Thoracic aorta (tissue), 2 donors: ENCODE data around the gene RPP21. TPM values are rescaled to one million over a fixed set of nuclear protein-coding genes. Genes with fewer than 3 reads are reported as not detected.

Experiments used
- ATAC-seq: fragments of 150-250 bp; one replicate; pipeline ENCODE4 v1.8.0; 2017; ENCODE audit warnings: low read depth; ENCODE audit not compliant: insufficient number of reproducible peaks, low FRiP score
- DNase-seq: peaks from one replicate; pipeline ENCODE4 v3.0.0-alpha.2; 2020; ENCODE audit warnings: low spot score
- H3K27ac ChIP-seq, 2 donors: fragments of 200-600 bp; sonication (generic); 1 replicate in 1 of 2; 2 replicates in 1 of 2; pipeline ENCODE4 v1.5.1; 2016; ENCODE audit warnings: mild to moderate bottlenecking in 2 of 2, moderate library complexity in 2 of 2
- H3K27me3 ChIP-seq: fragments of 200-600 bp; sonication (generic); replicated peaks from 2 replicates; pipeline ENCODE4 v1.6.0; 2016; ENCODE audit warnings: mild to moderate bottlenecking; ENCODE audit not compliant: insufficient read depth
- H3K36me3 ChIP-seq: fragments of 200-600 bp; sonication (generic); one replicate; pipeline ENCODE4 v1.5.1; 2016
- H3K4me1 ChIP-seq, 2 donors: fragments of 200-600 bp; sonication (generic); 1 replicate in 1 of 2; 2 replicates in 1 of 2; pipeline versions ENCODE4 v1.5.1 to v1.6.0; 2016; ENCODE audit warnings: low read depth in 2 of 2, mild to moderate bottlenecking in 1 of 2; ENCODE audit not compliant: control insufficient read depth in 1 of 2
- H3K4me3 ChIP-seq: fragments of 200-600 bp; sonication (generic); 2 replicates; pipeline ENCODE4 v1.5.1; 2016; ENCODE audit warnings: mild to moderate bottlenecking
- H3K9me3 ChIP-seq: fragments of 200-600 bp; sonication (generic); 2 replicates; pipeline ENCODE4 v1.5.1; 2016
- total RNA-seq, 2 donors: library from RNA; depleted of rRNA; stranded (reverse); fragments of >200 nt; gene quantifications; one replicate each; pipeline versions ENCODE4 v1.1.0 to v1.2.3, GENCODE V29; 2016
- TF ChIP-seq, protein P1 (sequence below): fragments of 200-600 bp; sonication (generic); IDR thresholded peaks from one replicate; pipeline ENCODE4 v1.5.1; 2019; ENCODE audit warnings: antibody characterized with exemption

Gene RPP21
- total RNA-seq, 2 donors from 2014 or later: 20.8 to 49.7 TPM

DNA sequence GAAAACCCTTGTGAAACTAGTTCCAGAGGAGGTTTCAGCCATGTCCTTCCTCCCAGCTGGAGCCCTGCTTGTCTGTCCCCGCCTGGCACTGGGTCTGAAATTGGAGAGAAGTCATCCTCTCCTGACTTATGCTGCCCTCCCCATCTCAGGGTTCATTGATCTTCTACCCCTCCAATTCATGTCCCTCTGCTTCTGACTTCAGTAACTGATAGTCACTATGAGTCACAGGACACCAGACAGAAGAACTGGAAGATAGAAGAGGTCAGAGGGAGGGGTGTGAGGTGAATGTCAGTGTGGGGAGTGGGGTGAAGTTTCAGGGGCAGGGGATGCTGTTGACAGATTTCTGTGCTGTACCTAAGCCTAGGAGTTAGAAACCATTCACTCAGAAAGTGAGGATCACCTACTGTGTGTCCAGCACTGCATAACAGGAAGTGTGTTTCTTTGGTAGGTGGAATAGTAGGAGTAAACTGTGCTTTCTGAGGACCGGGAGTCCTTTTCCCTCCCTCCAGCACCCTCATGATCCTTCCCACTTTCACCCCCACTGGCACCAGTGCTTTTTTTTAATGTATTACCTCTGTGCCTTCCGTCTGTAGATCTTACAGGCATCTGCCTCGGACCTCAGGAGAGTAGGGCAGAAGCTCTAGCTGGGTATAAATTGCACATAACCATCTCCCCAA lies 627 bp upstream of the RPP21 start:
- Histone ChIP-seq H3K36me3 (peaks cover 13% of the 10 kb centered on the region), H3K27ac (peak overlapping the region; percentile 81 to 90)
- no peak for ATAC-seq

DNA sequence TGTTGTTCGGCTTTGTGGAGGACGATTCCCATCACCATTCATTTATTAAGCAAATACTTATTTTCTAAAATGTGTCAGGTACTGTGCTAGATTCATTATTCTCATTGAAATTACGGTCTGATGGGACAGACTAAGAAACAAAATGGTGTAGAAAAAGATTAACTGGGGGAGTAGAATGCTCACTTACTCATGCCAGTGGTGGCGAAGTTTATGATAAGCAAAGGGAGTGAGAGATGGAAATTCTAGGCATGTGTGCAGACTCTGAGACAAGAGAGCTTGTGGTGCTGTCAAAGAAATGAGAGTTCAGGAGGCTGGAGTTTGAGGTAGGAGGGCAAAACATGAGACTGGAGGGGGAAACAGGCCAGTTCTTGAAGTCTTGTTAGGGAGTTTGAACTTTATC lies 896 bp downstream of the RPP21 start:
- Histone ChIP-seq H3K4me3 (peak overlapping the region; percentile 94), H3K4me1 (peaks cover 2 to 13% of the 10 kb centered on the region in 2 donors), H3K9me3 (no peaks in the 10 kb centered on the region), H3K36me3 (peaks cover 7% of the 10 kb centered on the region), H3K27ac (no peak overlapping the region), H3K27me3 (no peaks in the 10 kb centered on the region)
- TF ChIP-seq, protein P1, sequence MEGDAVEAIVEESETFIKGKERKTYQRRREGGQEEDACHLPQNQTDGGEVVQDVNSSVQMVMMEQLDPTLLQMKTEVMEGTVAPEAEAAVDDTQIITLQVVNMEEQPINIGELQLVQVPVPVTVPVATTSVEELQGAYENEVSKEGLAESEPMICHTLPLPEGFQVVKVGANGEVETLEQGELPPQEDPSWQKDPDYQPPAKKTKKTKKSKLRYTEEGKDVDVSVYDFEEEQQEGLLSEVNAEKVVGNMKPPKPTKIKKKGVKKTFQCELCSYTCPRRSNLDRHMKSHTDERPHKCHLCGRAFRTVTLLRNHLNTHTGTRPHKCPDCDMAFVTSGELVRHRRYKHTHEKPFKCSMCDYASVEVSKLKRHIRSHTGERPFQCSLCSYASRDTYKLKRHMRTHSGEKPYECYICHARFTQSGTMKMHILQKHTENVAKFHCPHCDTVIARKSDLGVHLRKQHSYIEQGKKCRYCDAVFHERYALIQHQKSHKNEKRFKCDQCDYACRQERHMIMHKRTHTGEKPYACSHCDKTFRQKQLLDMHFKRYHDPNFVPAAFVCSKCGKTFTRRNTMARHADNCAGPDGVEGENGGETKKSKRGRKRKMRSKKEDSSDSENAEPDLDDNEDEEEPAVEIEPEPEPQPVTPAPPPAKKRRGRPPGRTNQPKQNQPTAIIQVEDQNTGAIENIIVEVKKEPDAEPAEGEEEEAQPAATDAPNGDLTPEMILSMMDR: no peak
- DNase-seq: no peak
- ATAC-seq: no peak

More for the DNA sequence above, 627 bp upstream of the RPP21 start:
- Histone ChIP-seq H3K27me3 (no peaks in the 10 kb centered on the region), H3K4me1 (peaks cover 2 to 13% of the 10 kb centered on the region in 2 donors), H3K4me3 (peak overlapping the region; percentile 94), H3K9me3 (no peaks in the 10 kb centered on the region)
- TF ChIP-seq, protein P1: no peak
- DNase-seq: no peak

DNA sequence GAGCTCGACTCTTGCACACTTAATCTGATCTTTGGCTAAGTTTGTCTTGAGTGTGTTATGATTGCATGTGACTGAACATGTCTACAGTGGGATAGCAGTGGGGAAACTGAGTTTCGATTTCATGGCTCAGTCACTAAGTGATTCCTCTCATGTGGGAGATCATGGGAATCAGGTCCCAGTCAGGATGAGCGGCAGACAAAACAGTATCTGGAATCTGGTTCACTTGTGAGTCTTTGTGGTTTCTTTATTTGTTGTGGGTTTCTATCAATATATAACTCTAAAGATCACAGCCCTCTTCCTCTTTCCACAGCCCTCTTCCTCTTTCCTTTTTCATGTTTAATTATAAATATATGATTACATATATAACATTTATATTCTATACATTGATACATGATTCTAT lies 4.0 kb downstream of the RPP21 start:
- DNase-seq: no peak
- Histone ChIP-seq H3K27me3 (no peaks in the 10 kb centered on the region), H3K4me1 (peaks cover 2 to 13% of the 10 kb centered on the region in 2 donors), H3K9me3 (no peaks in the 10 kb centered on the region), H3K4me3 (no peak overlapping the region), H3K36me3 (no peaks in the 10 kb centered on the region), H3K27ac (no peak overlapping the region)
- ATAC-seq: no peak
- TF ChIP-seq, protein P1: no peak

DNA sequence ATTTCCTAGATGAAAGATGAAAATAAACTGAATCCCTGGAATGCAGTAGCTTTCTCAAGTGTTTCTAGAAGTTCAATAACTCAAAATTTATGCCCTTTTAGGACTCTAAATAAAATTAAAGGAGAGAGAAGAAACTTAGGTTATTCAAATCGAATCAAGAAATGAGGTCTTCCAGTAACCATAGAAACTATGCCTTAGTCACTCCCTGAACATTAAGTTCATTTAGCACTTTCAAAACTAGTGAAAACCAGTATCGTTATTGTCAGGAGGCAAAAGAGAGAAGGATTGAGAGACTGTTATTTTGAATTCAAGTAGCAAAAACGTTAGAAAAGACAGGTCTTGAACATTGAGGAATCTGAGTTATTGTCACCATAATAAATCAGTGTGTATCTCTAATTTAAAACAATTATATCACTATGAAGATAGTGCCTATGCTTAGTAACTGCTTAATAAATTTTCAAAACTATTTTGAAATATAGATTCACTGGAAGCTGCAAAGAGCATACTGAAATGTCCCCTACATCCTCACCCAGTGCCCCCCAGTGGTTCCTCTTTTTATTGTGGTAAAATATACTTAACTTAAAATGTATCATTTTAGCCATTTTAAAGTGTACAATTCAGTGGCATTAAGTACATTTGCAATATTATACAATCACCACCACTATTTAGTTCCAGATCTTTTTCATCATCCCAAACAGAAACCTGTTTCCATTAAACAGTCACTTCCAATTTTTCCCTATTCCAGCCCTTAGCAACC lies 4.6 kb downstream of the RPP21 start:
- no peak for ATAC-seq

DNA sequence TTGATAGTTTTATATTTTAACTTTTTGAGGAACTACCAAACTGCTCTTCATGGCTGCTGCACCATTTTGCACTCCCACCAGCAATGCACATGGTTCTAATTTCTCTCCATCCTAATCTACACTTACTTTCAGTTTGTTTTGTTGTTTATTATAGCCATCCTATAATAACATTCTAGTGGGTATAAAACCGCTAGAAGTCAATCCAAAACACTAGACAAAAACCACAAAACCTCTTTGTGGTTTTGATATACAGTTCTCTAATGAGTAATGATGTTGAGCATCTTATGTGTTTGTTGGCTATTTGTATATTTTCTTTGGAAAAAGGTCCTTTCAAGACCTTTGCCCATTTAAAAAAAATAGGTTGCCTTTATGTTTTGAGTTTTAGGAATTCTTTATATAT lies 5.6 kb downstream of the RPP21 start:
- Histone ChIP-seq H3K27ac (no peak overlapping the region), H3K27me3 (no peaks in the 10 kb centered on the region), H3K4me1 (peaks cover 2 to 10% of the 10 kb centered on the region in 2 donors), H3K9me3 (no peaks in the 10 kb centered on the region), H3K36me3 (no peaks in the 10 kb centered on the region), H3K4me3 (no peak overlapping the region)
- TF ChIP-seq, protein P1: no peak
- ATAC-seq (no peak), DNase-seq (no peak)

More for the DNA sequence above, 4.6 kb downstream of the RPP21 start:
- Histone ChIP-seq H3K27ac (no peak overlapping the region), H3K4me3 (no peak overlapping the region), H3K9me3 (no peaks in the 10 kb centered on the region), H3K36me3 (no peaks in the 10 kb centered on the region), H3K4me1 (peaks cover 2 to 12% of the 10 kb centered on the region in 2 donors), H3K27me3 (no peaks in the 10 kb centered on the region)
- TF ChIP-seq, protein P1: no peak
- no peak for DNase-seq
